Gastrocnemius medialis (tissue), 4 donors: Measurements from ENCODE around the gene UFL1. TPM values are rescaled to one million over a fixed set of nuclear protein-coding genes. Genes with fewer than 3 reads are reported as not detected.

Experiments
- ATAC-seq, 2 donors: fragments of 150-250 bp; one replicate each; pipeline ENCODE4 v1.9.1; 2016
- DNase-seq, 2 donors: peaks; one replicate each; pipeline ENCODE4 v3.0.0-alpha.2; 2019
- H3K27ac ChIP-seq, 4 donors: fragments of 200-600 bp; sonication (generic); 1 replicate in 1 of 4; 2 replicates in 3 of 4; pipeline ENCODE4 v1.5.1; 2016 to 2018; ENCODE audit warnings: mild to moderate bottlenecking in 2 of 4, moderate library complexity in 1 of 4
- H3K27me3 ChIP-seq, 3 donors: fragments of 200-600 bp; sonication (generic) in 2 of 3; 1 replicate in 1 of 3; 2 replicates in 2 of 3; pipeline versions ENCODE4 v1.5.1 to v1.6.0; 2016 to 2019; ENCODE audit warnings: mild to moderate bottlenecking in 1 of 3, moderate library complexity in 1 of 3
- H3K36me3 ChIP-seq, 2 donors: fragments of 200-600 bp; sonication (generic) in 1 of 2; one replicate each; pipeline ENCODE4 v1.5.1; 2017 to 2018
- H3K4me1 ChIP-seq, 2 donors: fragments of 200-600 bp; sonication (generic) in 1 of 2; one replicate each; pipeline ENCODE4 v1.5.1; 2016 to 2017; ENCODE audit warnings: mild to moderate bottlenecking in 2 of 2
- H3K4me3 ChIP-seq, 4 donors: fragments of 200-600 bp; sonication (generic) in 3 of 4; 1 replicate in 1 of 4; 2 replicates in 3 of 4; pipeline ENCODE4 v1.5.1; 2016 to 2019; ENCODE audit warnings: mild to moderate bottlenecking in 2 of 4
- H3K9me3 ChIP-seq, 3 donors: fragments of 200-600 bp; sonication (generic) in 2 of 3; 1 replicate in 1 of 3; 2 replicates in 2 of 3; pipeline ENCODE4 v1.5.1; 2016 to 2019
- CTCF ChIP-seq, 5 experiments: fragments of 450-650 bp in 3 of 5; fragments of 200-600 bp in 2 of 5; sonication (generic) in 2 of 5; IDR thresholded peaks in 4 of 5; conservative IDR thresholded peaks in 1 of 5; 1 replicate in 4 of 5; 2 replicates in 1 of 5; pipeline ENCODE4 v1.5.1; 2016 to 2019; ENCODE audit warnings: antibody characterized with exemption in 5 of 5, mild to moderate bottlenecking in 3 of 5, moderate library complexity in 3 of 5
- POLR2A ChIP-seq, 2 donors: fragments of 450-650 bp; IDR thresholded peaks; one replicate each; pipeline ENCODE4 v1.6.1; 2017; ENCODE audit warnings: antibody characterized with exemption in 2 of 2, mild to moderate bottlenecking in 2 of 2, moderate library complexity in 2 of 2
- in situ Hi-C, 4 donors: fragments of 200-750 bp; cut with MboI; loops; one replicate each; pipeline versions ENCODE4 v1.15.0 to v1.8.0; 2017; ENCODE audit warnings: low sequenced_read_pairs in 4 of 4
- intact Hi-C: fragments of 100-400 bp; cut with DNase I; formaldehyde crosslinking; loops from one replicate; pipeline ENCODE4 v1.15.1; 2023; ENCODE audit warnings: low total_unique reads
- total RNA-seq, 4 donors: library from RNA; depleted of rRNA; stranded (reverse); fragments of >200 nt; gene quantifications; one replicate each; pipeline versions ENCODE4 v1.1.0 to v1.2.3, GENCODE V29; 2016

The UFL1 gene
- total RNA-seq, 4 donors from 2014 or later = 25.2 to 38.2 (median 29.2) TPM

GRCh38 chr6:96521306-96521643 is 331 bp upstream of the UFL1 start:
- Histone ChIP-seq H3K27ac (peak overlapping the region; percentile 92 to 96 (median 94)), H3K27me3 (no peaks in the 10 kb centered on the region), H3K4me1 (peaks cover 19 to 25% of the 10 kb centered on the region in 2 donors), H3K9me3 (no peaks in the 10 kb centered on the region), H3K4me3 (peak overlapping the region; percentile 85 to 96 (median 91)), H3K36me3 (peaks cover 0 to 28% of the 10 kb centered on the region in 2 donors)
- intact Hi-C loops (loop anchor here (5.0 kb wide), 1 partner anchor 376 kb away; the partner anchor contains the start of gene NDUFAF4), in situ Hi-C loops (loop anchor here in 1 of 4 donors (10.0 kb wide), 1 partner anchor 374 kb away; the partner anchor contains the start of gene NDUFAF4)
- ATAC-seq = peak; percentile 28 to 41
- no peak for DNase-seq
- TF ChIP-seq POLR2A (IDR thresholded peaks at IDR 0.05) (no peak), CTCF (IDR thresholded peaks at IDR 0.05 in 4 of 5, conservative IDR thresholded peaks at IDR 0.05 in 1 of 5) (no peak)

- Histone ChIP-seq H3K4me3 (peak overlapping the region; percentile 85 to 96 (median 91)), H3K4me1 (peaks cover 19 to 25% of the 10 kb centered on the region in 2 donors), H3K9me3 (no peaks in the 10 kb centered on the region), H3K27ac (peak overlapping the region; percentile 92 to 96 (median 94)), H3K27me3 (no peaks in the 10 kb centered on the region), H3K36me3 (peaks cover 0 to 39% of the 10 kb centered on the region in 2 donors)
- no peak for TF ChIP-seq CTCF (IDR thresholded peaks at IDR 0.05 in 4 of 5, conservative IDR thresholded peaks at IDR 0.05 in 1 of 5)
- no peak for TF ChIP-seq POLR2A (IDR thresholded peaks at IDR 0.05)
- intact Hi-C loops (loop anchor here (5.0 kb wide), 1 partner anchor 375 kb away; the partner anchor contains the start of gene NDUFAF4), in situ Hi-C loops (loop anchor here in 1 of 4 donors (10.0 kb wide), 1 partner anchor 372 kb away; the partner anchor contains the start of gene NDUFAF4)
- DNase-seq (no peak), ATAC-seq (no peak)
Observed at GRCh38 chr6:96522465-96523009, 931 bp downstream of the UFL1 start.

GRCh38 chr6:96528193-96528592 is 6.6 kb downstream of the UFL1 start:
- ATAC-seq (no peak), DNase-seq (no peak)
- Histone ChIP-seq H3K9me3 (no peaks in the 10 kb centered on the region), H3K27ac (no peak overlapping the region), H3K4me3 (no peak overlapping the region), H3K36me3 (peaks cover 0 to 92% of the 10 kb centered on the region in 2 donors), H3K4me1 (peaks cover 5 to 7% of the 10 kb centered on the region in 2 donors), H3K27me3 (no peaks in the 10 kb centered on the region)
- intact Hi-C loops (no loop called here), in situ Hi-C loops (loop anchor here in 3 of 4 donors (10.0 to 25.0 kb wide), 2 partner anchors 359 to 367 kb away; partner anchors contain the start of gene NDUFAF4 (in 3 of the 3))
- TF ChIP-seq POLR2A (IDR thresholded peaks at IDR 0.05) (no peak), CTCF (IDR thresholded peaks at IDR 0.05 in 4 of 5, conservative IDR thresholded peaks at IDR 0.05 in 1 of 5) (no peak)

- ATAC-seq (no peak), DNase-seq (no peak)
- no peak for TF ChIP-seq POLR2A (IDR thresholded peaks at IDR 0.05)
- TF ChIP-seq CTCF (IDR thresholded peaks at IDR 0.05 in 4 of 5, conservative IDR thresholded peaks at IDR 0.05 in 1 of 5) = no peak
- H3K27ac ChIP-seq = no peak overlapping the region
- H3K36me3 ChIP-seq = peaks cover 0 to 79% of the 10 kb centered on the region in 2 donors
- H3K4me1 ChIP-seq = no peaks in the 10 kb centered on the region
- intact Hi-C loops (no loop called here), in situ Hi-C loops (loop anchor here in 2 of 4 donors (25.0 kb wide), 1 partner anchor 355 kb away; the partner anchor contains the start of gene NDUFAF4 (in 2 of the 2))
- H3K27me3 ChIP-seq = no peaks in the 10 kb centered on the region
- no peak overlapping the region for H3K4me3 ChIP-seq
- H3K9me3 ChIP-seq = no peaks in the 10 kb centered on the region
Observed at GRCh38 chr6:96532399-96532798, 10.8 kb downstream of the UFL1 start.
